Activated naive CD8-positive, alpha-beta T cell treated with anti-CD3 and anti-CD28 coated beads, Interleukin-2, amount 10 ng/mL, durations not matched to agents 7 days and 5 days (primary cell): ENCODE measurements around the gene PDLIM5. TPM values are rescaled to one million over a fixed set of nuclear protein-coding genes. Genes with fewer than 3 reads are reported as not detected.

ENCODE experiments used
- ATAC-seq: fragments of 150-1000 bp; cut with Tn5 transposase; one replicate; pipeline ENCODE4 v1.10.0; 2021; ENCODE audit warnings: low read depth, moderate library complexity
- POLR2A ChIA-PET: fragments of 350-600 bp; sonication (Branson Sonifier 250); formaldehyde crosslinking; loops from one replicate; lab custom pipeline; 2021; ENCODE audit warnings: antibody characterized with exemption; lab: Charles Lee
- DNase-seq: peaks from one replicate; pipeline ENCODE4 v3.0.0; 2021
- H3K27ac Mint-ChIP-seq: one replicate; pipeline ENCODE4 v1.8.0; 2022; ENCODE audit warnings: mild to moderate bottlenecking, mixed read lengths
- H3K27me3 Mint-ChIP-seq: one replicate; pipeline ENCODE4 v1.8.0; 2022; ENCODE audit warnings: mild to moderate bottlenecking, moderate library complexity, mixed read lengths
- H3K36me3 Mint-ChIP-seq: one replicate; pipeline ENCODE4 v1.8.0; 2021; ENCODE audit warnings: mild to moderate bottlenecking, mixed read lengths
- H3K4me1 Mint-ChIP-seq: one replicate; pipeline ENCODE4 v1.8.0; 2021; ENCODE audit warnings: mixed read lengths
- H3K4me3 Mint-ChIP-seq: one replicate; pipeline ENCODE4 v1.8.0; 2022; ENCODE audit warnings: mild to moderate bottlenecking, moderate library complexity, mixed read lengths
- H3K9me3 Mint-ChIP-seq: one replicate; pipeline ENCODE4 v1.8.0; 2021; ENCODE audit warnings: mixed read lengths
- total RNA-seq, 2 experiments: library from RNA; stranded (reverse); gene quantifications; one replicate each; pipeline ENCODE4 v1.2.3, GENCODE V29; 2021

PDLIM5 gene
- total RNA-seq, 2 experiments from 2014 or later, result 25.6 to 31.6 TPM

GRCh38 chr4:94519925-94520789 is 68.4 kb downstream of the PDLIM5 start:
- Mint-ChIP-seq H3K27me3 (no peaks in the 10 kb centered on the region), H3K4me1 (peaks cover 7% of the 10 kb centered on the region), H3K27ac (no peak overlapping the region), H3K36me3 (peaks cover 3% of the 10 kb centered on the region), H3K9me3 (no peaks in the 10 kb centered on the region), H3K4me3 (no peak overlapping the region)
- POLR2A ChIA-PET, result no interaction called here
- no peak for DNase-seq
- ATAC-seq, result no peak

GRCh38 chr4:94523033-94523580 is 71.4 kb downstream of the PDLIM5 start:
- H3K27me3 Mint-ChIP-seq, result no peaks in the 10 kb centered on the region
- POLR2A ChIA-PET, result no interaction called here
- ATAC-seq, result no peak
- no peak overlapping the region for H3K4me3 Mint-ChIP-seq
- no peak for DNase-seq
- no peak overlapping the region for H3K27ac Mint-ChIP-seq
- peaks cover 7% of the 10 kb centered on the region for H3K4me1 Mint-ChIP-seq
- no peaks in the 10 kb centered on the region for H3K9me3 Mint-ChIP-seq
- peaks cover 4% of the 10 kb centered on the region for H3K36me3 Mint-ChIP-seq

- H3K27me3 Mint-ChIP-seq, result no peaks in the 10 kb centered on the region
- DNase-seq, result no peak
- peaks cover 4% of the 10 kb centered on the region for H3K36me3 Mint-ChIP-seq
- no peak overlapping the region for H3K27ac Mint-ChIP-seq
- POLR2A ChIA-PET, result no interaction called here
- ATAC-seq, result no peak
- H3K9me3 Mint-ChIP-seq, result no peaks in the 10 kb centered on the region
- H3K4me1 Mint-ChIP-seq, result peaks cover 7% of the 10 kb centered on the region
- no peak overlapping the region for H3K4me3 Mint-ChIP-seq
Measured at GRCh38 chr4:94523617-94524016, 71.9 kb downstream of the PDLIM5 start.

- Mint-ChIP-seq H3K27me3 (no peaks in the 10 kb centered on the region), H3K4me1 (no peaks in the 10 kb centered on the region), H3K36me3 (peaks cover 4% of the 10 kb centered on the region), H3K27ac (no peak overlapping the region), H3K9me3 (no peaks in the 10 kb centered on the region), H3K4me3 (no peak overlapping the region)
- POLR2A ChIA-PET, result no interaction called here
- DNase-seq, result no peak
- no peak for ATAC-seq
Measured at GRCh38 chr4:94525993-94526728, 74.4 kb downstream of the PDLIM5 start.

DNA sequence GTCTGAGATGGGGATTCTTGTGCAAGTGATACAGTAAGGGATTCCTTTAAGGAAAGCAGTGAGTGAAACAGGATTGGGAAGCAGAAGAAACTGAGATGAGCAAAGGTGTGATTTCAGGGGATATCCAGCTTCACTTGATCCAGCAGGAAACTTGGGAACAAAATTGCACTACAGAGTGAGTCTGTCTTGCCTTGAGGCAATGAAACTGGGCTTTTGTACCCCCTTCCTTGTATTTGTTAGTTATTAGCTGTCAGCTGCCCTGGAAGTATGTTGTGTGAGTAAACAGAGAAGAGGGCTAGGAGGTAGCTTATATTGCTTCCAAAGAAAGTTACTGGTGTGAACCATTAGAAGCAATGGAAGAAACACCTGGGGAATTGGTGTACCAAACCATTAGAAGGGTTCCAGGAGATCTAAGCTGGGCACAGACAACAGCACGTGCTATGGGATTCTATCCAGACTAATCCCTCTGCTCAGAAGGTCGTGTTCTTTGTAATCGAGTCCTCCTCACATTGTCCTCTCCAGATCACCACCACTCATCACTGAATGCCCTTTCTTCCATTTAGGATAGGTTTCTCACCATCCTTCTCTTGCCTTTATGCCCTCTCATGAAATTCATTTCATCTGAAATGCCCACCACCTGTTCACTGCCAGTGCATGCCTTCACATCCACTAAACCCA is 76.0 kb downstream of the PDLIM5 start:
- POLR2A ChIA-PET, result no interaction called here
- DNase-seq (no peak), ATAC-seq (no peak)
- Mint-ChIP-seq H3K9me3 (no peaks in the 10 kb centered on the region), H3K36me3 (peaks cover 4% of the 10 kb centered on the region), H3K27me3 (no peaks in the 10 kb centered on the region), H3K4me3 (no peak overlapping the region), H3K27ac (no peak overlapping the region), H3K4me1 (no peaks in the 10 kb centered on the region)

DNA sequence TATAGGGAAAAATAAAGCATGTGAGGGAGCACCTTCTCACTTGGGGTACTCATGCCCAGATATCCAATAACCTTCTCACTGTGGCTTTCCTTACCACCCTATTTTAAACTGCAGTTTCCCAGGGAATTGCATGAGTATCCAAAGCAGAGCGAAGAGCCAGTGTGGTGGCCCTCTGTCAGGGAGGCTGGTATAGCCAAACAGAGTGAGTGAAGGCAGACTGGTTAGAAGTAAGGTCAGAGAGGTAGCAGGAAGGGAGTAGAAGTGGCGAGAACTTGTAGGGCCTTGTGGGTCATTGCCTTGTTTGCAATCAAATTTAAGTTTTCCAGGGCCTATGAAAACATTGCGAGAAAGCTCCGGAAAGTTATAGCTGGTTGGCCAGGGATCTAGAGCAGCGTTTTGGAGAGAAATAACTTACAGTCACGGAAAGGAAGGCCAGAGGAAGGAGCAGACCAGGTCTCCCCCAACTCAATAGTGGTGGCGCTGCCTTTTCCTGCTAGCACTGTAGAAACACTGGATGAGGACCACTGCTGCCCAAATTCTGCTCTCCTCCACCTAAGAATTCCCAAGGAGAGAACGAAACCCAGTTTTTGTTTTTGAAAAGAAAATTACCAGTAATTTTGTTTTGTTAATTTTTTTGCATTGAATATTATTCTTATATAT is 77.2 kb downstream of the PDLIM5 start:
- peaks cover 4% of the 10 kb centered on the region for H3K36me3 Mint-ChIP-seq
- H3K9me3 Mint-ChIP-seq, result no peaks in the 10 kb centered on the region
- ATAC-seq (no peak), DNase-seq (no peak)
- H3K27me3 Mint-ChIP-seq, result no peaks in the 10 kb centered on the region
- POLR2A ChIA-PET, result no interaction called here
- H3K4me3 Mint-ChIP-seq, result no peak overlapping the region
- no peaks in the 10 kb centered on the region for H3K4me1 Mint-ChIP-seq
- H3K27ac Mint-ChIP-seq, result no peak overlapping the region

GRCh38 chr4:94530073-94530472 is 78.3 kb downstream of the PDLIM5 start:
- peaks cover 2% of the 10 kb centered on the region for H3K36me3 Mint-ChIP-seq
- no peaks in the 10 kb centered on the region for H3K9me3 Mint-ChIP-seq
- H3K4me3 Mint-ChIP-seq, result no peak overlapping the region
- POLR2A ChIA-PET, result no interaction called here
- no peak for DNase-seq
- H3K27ac Mint-ChIP-seq, result no peak overlapping the region
- H3K27me3 Mint-ChIP-seq, result no peaks in the 10 kb centered on the region
- ATAC-seq, result no peak
- H3K4me1 Mint-ChIP-seq, result no peaks in the 10 kb centered on the region

- Mint-ChIP-seq H3K9me3 (no peaks in the 10 kb centered on the region), H3K27me3 (no peaks in the 10 kb centered on the region), H3K4me1 (no peaks in the 10 kb centered on the region), H3K27ac (no peak overlapping the region), H3K36me3 (peaks cover 4% of the 10 kb centered on the region), H3K4me3 (no peak overlapping the region)
- ATAC-seq (no peak), DNase-seq (no peak)
- POLR2A ChIA-PET, result no interaction called here
Measured at GRCh38 chr4:94531991-94532789, 80.4 kb downstream of the PDLIM5 start.

GRCh38 chr4:94533405-94534223 is 81.9 kb downstream of the PDLIM5 start:
- peaks cover 2% of the 10 kb centered on the region for H3K36me3 Mint-ChIP-seq
- no peaks in the 10 kb centered on the region for H3K9me3 Mint-ChIP-seq
- H3K27me3 Mint-ChIP-seq, result no peaks in the 10 kb centered on the region
- H3K27ac Mint-ChIP-seq, result no peak overlapping the region
- POLR2A ChIA-PET, result no interaction called here
- no peak overlapping the region for H3K4me3 Mint-ChIP-seq
- DNase-seq, result no peak
- no peak for ATAC-seq
- no peaks in the 10 kb centered on the region for H3K4me1 Mint-ChIP-seq

DNA sequence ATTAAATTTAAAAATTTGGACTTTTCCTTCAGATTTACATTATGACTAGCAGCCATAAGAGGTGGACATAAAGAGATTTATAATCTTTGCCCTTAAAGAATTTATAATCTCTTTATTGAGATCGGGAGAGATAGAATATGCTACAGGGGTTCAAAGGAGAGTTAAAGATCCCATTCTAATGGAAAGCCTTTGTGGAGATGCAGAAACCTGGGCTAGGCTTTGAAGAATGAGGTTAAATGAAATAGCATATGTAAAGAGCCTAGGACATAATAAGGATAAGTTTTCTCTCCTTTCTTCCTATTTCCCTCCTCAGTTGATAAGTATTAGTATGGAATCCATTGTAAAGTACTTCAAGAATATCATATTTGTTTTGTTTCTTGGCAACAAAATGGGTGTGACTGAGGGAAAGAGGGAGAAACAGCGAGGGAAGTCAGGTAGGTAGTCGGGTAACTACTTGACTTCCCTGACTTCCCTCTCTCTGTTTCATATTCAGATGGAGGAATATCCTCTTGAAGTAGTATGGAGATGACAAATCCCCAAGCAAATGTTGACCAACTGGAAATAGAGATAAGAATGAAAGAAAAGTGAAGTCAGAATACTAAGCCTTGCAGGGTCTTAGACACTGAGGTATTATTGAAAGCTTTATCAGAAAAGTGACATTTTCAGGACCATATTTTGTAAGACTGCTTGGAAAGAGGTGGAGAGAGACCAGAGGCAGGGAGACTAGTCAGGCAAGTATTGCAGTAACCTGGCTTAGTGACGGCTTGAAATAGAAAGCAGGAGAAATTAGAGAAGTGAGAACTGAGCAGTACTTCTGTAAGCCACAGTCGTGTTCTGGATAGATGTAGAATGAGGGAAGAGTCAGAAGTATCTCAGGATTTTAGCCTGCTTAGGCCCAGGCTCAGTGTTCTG is 82.9 kb downstream of the PDLIM5 start:
- H3K27ac Mint-ChIP-seq, result no peak overlapping the region
- no peaks in the 10 kb centered on the region for H3K27me3 Mint-ChIP-seq
- H3K4me1 Mint-ChIP-seq, result no peaks in the 10 kb centered on the region
- DNase-seq (no peak), ATAC-seq (no peak)
- H3K4me3 Mint-ChIP-seq, result no peak overlapping the region
- POLR2A ChIA-PET, result no interaction called here
- peaks cover 2% of the 10 kb centered on the region for H3K36me3 Mint-ChIP-seq
- H3K9me3 Mint-ChIP-seq, result no peaks in the 10 kb centered on the region

DNA sequence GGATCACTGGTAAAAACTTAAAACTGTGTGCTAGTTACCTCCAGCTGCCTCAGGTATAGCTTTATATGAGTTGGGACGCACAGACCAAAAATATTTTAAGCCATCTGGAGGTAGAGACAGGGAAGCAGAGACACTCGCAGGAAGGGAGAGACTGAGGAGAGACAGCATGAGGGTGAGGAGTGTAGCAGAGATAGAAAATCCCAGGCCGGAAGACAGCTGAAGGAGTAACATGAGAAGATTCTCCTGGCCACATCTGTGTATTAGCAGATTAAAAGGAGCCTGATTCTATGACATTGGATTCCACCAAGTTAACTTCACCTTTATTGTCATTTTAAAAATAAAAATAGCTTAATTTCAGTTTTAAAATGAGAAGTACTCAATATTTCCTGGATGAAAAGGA is 84.3 kb downstream of the PDLIM5 start:
- H3K27me3 Mint-ChIP-seq, result no peaks in the 10 kb centered on the region
- no peaks in the 10 kb centered on the region for H3K4me1 Mint-ChIP-seq
- DNase-seq, result no peak
- no peak for ATAC-seq
- no peak overlapping the region for H3K27ac Mint-ChIP-seq
- POLR2A ChIA-PET, result no interaction called here
- peaks cover 2% of the 10 kb centered on the region for H3K36me3 Mint-ChIP-seq
- H3K4me3 Mint-ChIP-seq, result no peak overlapping the region
- no peaks in the 10 kb centered on the region for H3K9me3 Mint-ChIP-seq
